CD4-positive, alpha-beta memory T cell (primary cell): ENCODE measurements around the gene TEKT4. TPM values are rescaled to one million over a fixed set of nuclear protein-coding genes. Genes with fewer than 3 reads are reported as not detected.
"Not testable (repeated sequence)": the region's sequence is repeated elsewhere in the genome, so short reads cannot be mapped to it uniquely, and the experiment has no call there.

Experiments used
- CTCF ChIA-PET: fragments of 350-600 bp; sonication (Branson Sonifier 250); formaldehyde crosslinking; loops from one replicate; lab custom pipeline; 2021; ENCODE audit warnings: inconsistent platforms; ENCODE audit not compliant: partially characterized antibody; lab: Charles Lee
- POLR2A ChIA-PET: fragments of 350-600 bp; sonication (Branson Sonifier 250); formaldehyde crosslinking; loops from one replicate; lab custom pipeline; 2021; ENCODE audit not compliant: partially characterized antibody; lab: Charles Lee
- DNase-seq, 5 donors: peaks; one replicate each; pipeline versions ENCODE4 v3.0.0 to v3.0.0-alpha.2; 2020 to 2022; ENCODE audit warnings: mixed read lengths in 1 of 5
- H3K27ac ChIP-seq: one replicate; pipeline ENCODE4 v1.7.0; 2013; ENCODE audit warnings: low read depth, low read length
- H3K27me3 ChIP-seq: 2 replicates; pipeline ENCODE4 v1.7.0; 2013; ENCODE audit warnings: mild to moderate bottlenecking, low read length, moderate library complexity; ENCODE audit not compliant: insufficient read depth
- H3K36me3 ChIP-seq: 2 replicates; pipeline ENCODE4 v1.7.0; 2013; ENCODE audit warnings: mild to moderate bottlenecking, low read length, moderate library complexity; ENCODE audit not compliant: insufficient read depth
- H3K4me1 ChIP-seq: 2 replicates; pipeline ENCODE4 v1.7.0; 2013; ENCODE audit warnings: mild to moderate bottlenecking, low read length, moderate library complexity; ENCODE audit not compliant: insufficient read depth
- H3K4me3 ChIP-seq, 2 donors: one replicate each; pipeline ENCODE4 v1.7.0; 2013; ENCODE audit warnings: low read length in 2 of 2, mild to moderate bottlenecking in 1 of 2
- H3K9me3 ChIP-seq, 2 donors: one replicate each; pipeline ENCODE4 v1.7.0; 2013; ENCODE audit warnings: low read length in 2 of 2, control low read depth in 1 of 2; ENCODE audit not compliant: control insufficient read depth in 1 of 2
- H3K27ac Mint-ChIP-seq, 7 donors: one replicate each; pipeline ENCODE4 v1.8.0; 2020 to 2021; ENCODE audit warnings: mixed read lengths in 7 of 7, mild to moderate bottlenecking in 6 of 7, inconsistent platforms in 3 of 7, moderate library complexity in 3 of 7
- H3K27me3 Mint-ChIP-seq, 2 donors: one replicate each; pipeline ENCODE4 v1.8.0; 2020 to 2021; ENCODE audit warnings: mixed read lengths in 2 of 2
- H3K36me3 Mint-ChIP-seq, 2 donors: one replicate each; pipeline ENCODE4 v1.8.0; 2020 to 2021; ENCODE audit warnings: mixed read lengths in 2 of 2, inconsistent platforms in 1 of 2, mild to moderate bottlenecking in 1 of 2
- H3K4me1 Mint-ChIP-seq, 4 donors: one replicate each; pipeline ENCODE4 v1.8.0; 2020 to 2021; ENCODE audit warnings: mixed read lengths in 4 of 4, mild to moderate bottlenecking in 1 of 4
- H3K4me3 Mint-ChIP-seq, 8 donors: one replicate each; pipeline ENCODE4 v1.8.0; 2020 to 2021; ENCODE audit warnings: mixed read lengths in 8 of 8, mild to moderate bottlenecking in 7 of 8, moderate library complexity in 6 of 8, inconsistent platforms in 3 of 8
- H3K9me3 Mint-ChIP-seq, 8 donors: one replicate each; pipeline ENCODE4 v1.8.0; 2020 to 2021; ENCODE audit warnings: mixed read lengths in 8 of 8, mild to moderate bottlenecking in 5 of 8, inconsistent platforms in 3 of 8, moderate library complexity in 1 of 8
- intact Hi-C: fragments of 100-400 bp; cut with micrococcal nuclease; formaldehyde crosslinking; loops from one replicate; pipeline ENCODE4 v1.15.1; 2023
- polyA plus RNA-seq, 2 donors: library from polyadenylated mRNA; unstranded; fragments of 300-500 nt; fragmentation: Illumina TruSeq; gene quantifications; one replicate each; pipeline ENCODE4 v1.2.3, GENCODE V29; 2021
- total RNA-seq, 2 experiments: library from RNA; stranded (reverse); gene quantifications; one replicate each; pipeline ENCODE4 v1.2.3, GENCODE V29; 2021

Gene TEKT4
- total RNA-seq, result not detected
- not detected for polyA plus RNA-seq

GRCh38 chr2:94871226-94872087 is at the start of gene TEKT4:
Gene TEKT4 (plus strand): TSS chr2:94871430. CDS start chr2:94871580, 150 bp downstream.
- Mint-ChIP-seq H3K27ac (no peak within 1 kb of the TSS), H3K4me1 (peaks cover 0 to 2% (median 0%) of the 10 kb centered on the region in 4 donors), H3K4me3 (no peak within 1 kb of the TSS), H3K9me3 (no peaks in the 10 kb centered on the region), H3K27me3 (peaks cover 0 to 4% of the 10 kb centered on the region in 2 donors), H3K36me3 (no peaks in the 10 kb centered on the region)
- POLR2A ChIA-PET, result no interaction called here
- Histone ChIP-seq H3K9me3 (no peaks in the 10 kb centered on the region), H3K4me3 (no peak within 1 kb of the TSS), H3K27ac (no peak within 1 kb of the TSS), H3K36me3 (no peaks in the 10 kb centered on the region), H3K27me3 (no peaks in the 10 kb centered on the region), H3K4me1 (no peaks in the 10 kb centered on the region)
- CTCF ChIA-PET, result interaction anchor here (1.1 kb wide), 1 partner anchor 11 kb away, joined by 3 read pairs; no protein-coding TSS in a partner anchor
- DNase-seq, result no peak
- intact Hi-C loops, result loop anchor here (10.0 kb wide), 1 partner anchor 243 kb away; no protein-coding TSS in a partner anchor

GRCh38 chr2:94839224-94839623 is 32.0 kb upstream of the TEKT4 start:
- H3K4me1 ChIP-seq, H3K4me3 Mint-ChIP-seq, H3K27me3 ChIP-seq, H3K27me3 Mint-ChIP-seq, H3K4me3 ChIP-seq, H3K27ac ChIP-seq, H3K27ac Mint-ChIP-seq, H3K36me3 ChIP-seq, CTCF ChIA-PET, H3K9me3 ChIP-seq, H3K9me3 Mint-ChIP-seq, H3K36me3 Mint-ChIP-seq, POLR2A ChIA-PET, H3K4me1 Mint-ChIP-seq, intact Hi-C loops, DNase-seq: not testable (repeated sequence)

GRCh38 chr2:94856856-94857255 is 14.4 kb upstream of the TEKT4 start:
- intact Hi-C loops, H3K9me3 ChIP-seq, H3K27ac Mint-ChIP-seq, DNase-seq, POLR2A ChIA-PET, H3K9me3 Mint-ChIP-seq, H3K27me3 ChIP-seq, H3K27ac ChIP-seq, H3K4me1 Mint-ChIP-seq, H3K36me3 ChIP-seq, CTCF ChIA-PET, H3K4me1 ChIP-seq, H3K36me3 Mint-ChIP-seq, H3K4me3 ChIP-seq: not testable (repeated sequence)
- H3K27me3 Mint-ChIP-seq, result peaks cover 10 to 11% of the 10 kb centered on the region in 2 donors
- peak overlapping the region in 2 of 8 donors; percentile 24 to 25 for H3K4me3 Mint-ChIP-seq

- H3K36me3 ChIP-seq, result not testable (repeated sequence)
These were observed 13.7 kb upstream of the TEKT4 start for GRCh38 chr2:94857367-94858162.

GRCh38 chr2:94858163-94858888 is 12.9 kb upstream of the TEKT4 start:
- H3K4me3 Mint-ChIP-seq, H3K27me3 ChIP-seq, CTCF ChIA-PET, H3K27ac ChIP-seq, intact Hi-C loops, H3K4me3 ChIP-seq, POLR2A ChIA-PET, H3K9me3 Mint-ChIP-seq, H3K36me3 Mint-ChIP-seq, H3K36me3 ChIP-seq, H3K27ac Mint-ChIP-seq, H3K4me1 ChIP-seq, H3K9me3 ChIP-seq, DNase-seq, H3K4me1 Mint-ChIP-seq: not testable (repeated sequence)
- peaks cover 19 to 20% of the 10 kb centered on the region in 2 donors for H3K27me3 Mint-ChIP-seq

More at GRCh38 chr2:94857367-94858162, 13.7 kb upstream of the TEKT4 start:
- H3K9me3 Mint-ChIP-seq, H3K4me1 ChIP-seq, H3K36me3 Mint-ChIP-seq, H3K4me1 Mint-ChIP-seq, H3K4me3 ChIP-seq, DNase-seq, H3K27ac Mint-ChIP-seq, CTCF ChIA-PET, H3K9me3 ChIP-seq, POLR2A ChIA-PET, H3K27me3 ChIP-seq, intact Hi-C loops, H3K27ac ChIP-seq: not testable (repeated sequence)
- Mint-ChIP-seq H3K4me3 (peak overlapping the region in 3 of 8 donors; percentile 24 to 74 (median 25)), H3K27me3 (peaks cover 15 to 17% of the 10 kb centered on the region in 2 donors)

- Mint-ChIP-seq H3K27me3 (peaks cover 21 to 26% of the 10 kb centered on the region in 2 donors), H3K27ac (no peak overlapping the region), H3K4me3 (no peak overlapping the region), H3K36me3 (no peaks in the 10 kb centered on the region), H3K4me1 (no peaks in the 10 kb centered on the region), H3K9me3 (peaks cover 0 to 3% (median 0%) of the 10 kb centered on the region in 8 donors)
- intact Hi-C loops, result no loop called here
- no peaks in the 10 kb centered on the region for H3K9me3 ChIP-seq
- H3K4me1 ChIP-seq, result no peaks in the 10 kb centered on the region
- no peaks in the 10 kb centered on the region for H3K27me3 ChIP-seq
- POLR2A ChIA-PET, result no interaction called here
- H3K36me3 ChIP-seq, result no peaks in the 10 kb centered on the region
- no peak for DNase-seq
- CTCF ChIA-PET, result interaction anchor here (1.4 kb wide), 1 partner anchor 10 kb away, joined by 3 read pairs; the partner anchor contains the start of gene TEKT4
- no peak overlapping the region for H3K4me3 ChIP-seq
- H3K27ac ChIP-seq, result no peak overlapping the region
These were observed 9.7 kb upstream of the TEKT4 start for GRCh38 chr2:94861308-94862152.
